ENCODE measurements around the gene ITPKB.

ITPKB gene

GRCh38 chr1:226662642-226663326, 76.3 kb downstream of the ITPKB start:
- DNase-seq: peak; percentile 89

GRCh38 chr1:226661965-226662364, 77.1 kb downstream of the ITPKB start:
- no peak for DNase-seq

GRCh38 chr1:226661271-226661670, 77.8 kb downstream of the ITPKB start:
- DNase-seq: no peak

GRCh38 chr1:226660410-226661182, 78.5 kb downstream of the ITPKB start:
- no peak for DNase-seq

GRCh38 chr1:226659641-226660040, 79.4 kb downstream of the ITPKB start:
- no peak for DNase-seq

GRCh38 chr1:226659136-226659535, 79.9 kb downstream of the ITPKB start:
- no peak for DNase-seq

GRCh38 chr1:226658546-226659125, 80.4 kb downstream of the ITPKB start:
- DNase-seq: no peak

GRCh38 chr1:226657895-226658545, 81.1 kb downstream of the ITPKB start:
- no peak for DNase-seq

GRCh38 chr1:226656601-226657277, 82.3 kb downstream of the ITPKB start:
- DNase-seq: no peak

GRCh38 chr1:226656201-226656600, 82.9 kb downstream of the ITPKB start:
- DNase-seq: no peak

GRCh38 chr1:226655251-226656163, 83.6 kb downstream of the ITPKB start:
- DNase-seq: no peak

GRCh38 chr1:226654668-226655055, 84.4 kb downstream of the ITPKB start:
- DNase-seq: no peak

GRCh38 chr1:226654046-226654667, 84.9 kb downstream of the ITPKB start:
- DNase-seq: no peak

GRCh38 chr1:226653311-226653921, 85.7 kb downstream of the ITPKB start:
- peak; percentile 61 for DNase-seq

GRCh38 chr1:226652613-226653012, 86.5 kb downstream of the ITPKB start:
- no peak for DNase-seq

- no peak for DNase-seq
Observed at GRCh38 chr1:226651732-226652105, 87.4 kb downstream of the ITPKB start.

- DNase-seq: no peak
Observed at GRCh38 chr1:226651041-226651731, 87.9 kb downstream of the ITPKB start.

GRCh38 chr1:226650236-226650841, 88.7 kb downstream of the ITPKB start:
- no peak for DNase-seq

GRCh38 chr1:226649780-226650179, 89.3 kb downstream of the ITPKB start:
- DNase-seq: peak; percentile 46

GRCh38 chr1:226649244-226649643, 89.8 kb downstream of the ITPKB start:
- DNase-seq: no peak
